Upper lobe of left lung (tissue), 4 donors: Measurements from ENCODE around the gene VANGL2.

Experiments used
- CTCF ChIP-seq, 6 experiments: fragments of 450-650 bp in 4 of 6; fragments of 200-600 bp in 2 of 6; sonication (generic) in 2 of 6; IDR thresholded peaks; one replicate each; pipeline ENCODE4 v1.5.1; 2016 to 2019; ENCODE audit warnings: antibody characterized with exemption in 6 of 6
- EP300 ChIP-seq, 4 donors: sonication (generic); formaldehyde crosslinking; IDR thresholded peaks; one replicate each; pipeline ENCODE4 v1.5.1; 2017; ENCODE audit warnings: antibody characterized with exemption in 4 of 4, control low read depth in 2 of 4

- TF ChIP-seq CTCF (IDR thresholded peaks at IDR 0.05) (no peak), EP300 (IDR thresholded peaks at IDR 0.05) (no peak)
Observed at GRCh38 chr1:160429702-160430535, 29.6 kb downstream of the VANGL2 start.
